ENCODE results near the gene GALNT15. TPM values are rescaled to one million over a fixed set of nuclear protein-coding genes. Genes with fewer than 3 reads are reported as not detected.

GALNT15 gene
- total RNA-seq, 3 donors from 2014 or later: 5.5 to 47.0 (median 12.5) TPM

DNA sequence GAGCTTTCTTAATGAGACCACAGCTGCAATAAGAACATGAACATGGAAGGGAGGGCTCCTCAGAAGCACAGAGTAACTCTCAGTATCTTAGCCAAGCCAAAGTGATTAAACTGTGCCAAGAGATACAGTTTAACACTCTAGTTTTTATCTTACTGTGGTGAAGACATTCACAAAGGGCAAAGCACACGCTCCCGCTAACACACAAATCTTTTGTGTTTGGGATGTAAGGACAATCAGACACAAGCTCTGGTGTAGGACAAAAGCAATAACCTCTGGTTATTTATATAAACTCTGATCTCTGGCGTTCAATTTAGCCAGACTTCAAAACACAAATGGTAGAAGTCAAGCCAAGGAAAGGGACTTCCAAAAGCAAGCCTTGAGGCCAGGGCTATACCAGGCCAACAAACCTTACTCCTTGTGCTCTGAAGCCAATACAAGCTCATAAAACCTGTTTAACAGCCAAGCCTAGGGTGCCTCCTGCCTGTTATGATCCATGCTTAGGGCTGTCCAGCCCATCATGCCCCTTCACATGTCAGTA is 62.4 kb downstream of the GALNT15 start:
- H3K4me1 ChIP-seq (ENCODE audit: low read depth): no peaks in the 10 kb centered on the region
- no peak overlapping the region for H3K4me3 ChIP-seq
- DNase-seq (no peak), ATAC-seq (no peak)
- H3K36me3 ChIP-seq (ENCODE audit: low read depth): no peaks in the 10 kb centered on the region
- H3K9me3 ChIP-seq: no peaks in the 10 kb centered on the region
- TF ChIP-seq, protein P1, sequence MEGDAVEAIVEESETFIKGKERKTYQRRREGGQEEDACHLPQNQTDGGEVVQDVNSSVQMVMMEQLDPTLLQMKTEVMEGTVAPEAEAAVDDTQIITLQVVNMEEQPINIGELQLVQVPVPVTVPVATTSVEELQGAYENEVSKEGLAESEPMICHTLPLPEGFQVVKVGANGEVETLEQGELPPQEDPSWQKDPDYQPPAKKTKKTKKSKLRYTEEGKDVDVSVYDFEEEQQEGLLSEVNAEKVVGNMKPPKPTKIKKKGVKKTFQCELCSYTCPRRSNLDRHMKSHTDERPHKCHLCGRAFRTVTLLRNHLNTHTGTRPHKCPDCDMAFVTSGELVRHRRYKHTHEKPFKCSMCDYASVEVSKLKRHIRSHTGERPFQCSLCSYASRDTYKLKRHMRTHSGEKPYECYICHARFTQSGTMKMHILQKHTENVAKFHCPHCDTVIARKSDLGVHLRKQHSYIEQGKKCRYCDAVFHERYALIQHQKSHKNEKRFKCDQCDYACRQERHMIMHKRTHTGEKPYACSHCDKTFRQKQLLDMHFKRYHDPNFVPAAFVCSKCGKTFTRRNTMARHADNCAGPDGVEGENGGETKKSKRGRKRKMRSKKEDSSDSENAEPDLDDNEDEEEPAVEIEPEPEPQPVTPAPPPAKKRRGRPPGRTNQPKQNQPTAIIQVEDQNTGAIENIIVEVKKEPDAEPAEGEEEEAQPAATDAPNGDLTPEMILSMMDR (IDR thresholded peaks at IDR 0.05): no peak
- intact Hi-C loops (cut with DNase I, micrococcal nuclease): no loop called here

DNA sequence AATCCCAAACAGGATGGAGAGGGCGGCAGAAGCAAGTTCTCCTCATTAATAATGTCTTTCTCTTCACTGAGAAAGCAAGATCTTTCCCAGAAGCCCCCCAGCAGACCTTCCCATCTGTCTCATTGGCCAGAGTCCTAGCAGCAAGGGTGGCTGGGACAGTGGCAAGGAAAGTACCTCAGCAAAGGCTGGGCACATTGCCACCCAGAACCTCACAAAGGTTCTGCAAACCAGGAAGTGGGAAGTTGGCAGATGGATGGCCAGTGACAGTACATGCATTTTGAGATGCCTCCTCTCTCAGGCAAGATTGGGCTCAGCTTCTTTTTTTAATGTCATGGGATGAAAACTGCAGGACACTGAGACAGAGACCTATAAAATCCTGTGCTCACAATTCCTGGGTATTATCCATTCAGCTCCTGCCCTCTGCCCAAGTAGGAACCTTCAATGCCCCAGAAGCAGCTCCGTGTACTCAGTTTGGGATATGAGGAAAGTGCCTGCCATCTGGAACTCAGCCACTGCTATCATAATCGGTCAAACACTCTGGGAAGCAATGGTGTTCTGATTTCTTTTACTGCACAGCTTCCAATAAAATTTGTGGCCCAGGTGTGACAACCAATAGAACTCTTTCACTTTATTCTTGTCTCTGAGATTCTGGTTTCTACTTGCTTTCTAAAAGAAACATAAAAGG is 64.7 kb downstream of the GALNT15 start:
- Histone ChIP-seq H3K4me3 (no peak overlapping the region), H3K36me3 (ENCODE audit: low read depth) (no peaks in the 10 kb centered on the region), H3K9me3 (no peaks in the 10 kb centered on the region), H3K4me1 (ENCODE audit: low read depth) (no peaks in the 10 kb centered on the region)
- ATAC-seq: no peak
- intact Hi-C loops (cut with DNase I, micrococcal nuclease): no loop called here
- TF ChIP-seq, protein P1 (IDR thresholded peaks at IDR 0.05): no peak
- no peak for DNase-seq

DNA sequence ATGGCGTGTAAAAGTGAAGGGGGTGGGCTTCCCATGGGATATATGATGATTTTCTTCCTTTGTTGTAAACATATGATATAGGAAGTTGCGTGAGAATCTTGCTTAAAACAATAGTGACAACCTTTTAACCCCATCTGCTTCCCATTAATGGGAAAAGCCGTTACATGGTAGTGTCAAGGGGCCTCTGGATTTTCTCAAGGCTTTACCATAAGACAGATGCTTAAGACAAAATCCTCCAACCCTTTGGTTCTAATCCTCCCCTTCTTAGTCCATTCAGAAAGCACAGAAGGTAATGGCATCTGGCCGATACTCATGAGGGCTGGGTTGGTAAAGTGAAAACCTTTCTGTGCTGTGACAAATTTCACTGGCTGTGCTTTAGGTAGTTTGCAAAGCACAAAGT is 65.3 kb downstream of the GALNT15 start:
- ATAC-seq: no peak
- intact Hi-C loops (cut with DNase I, micrococcal nuclease): no loop called here
- no peak overlapping the region for H3K4me3 ChIP-seq
- no peaks in the 10 kb centered on the region for H3K4me1 ChIP-seq (ENCODE audit: low read depth)
- H3K36me3 ChIP-seq (ENCODE audit: low read depth): no peaks in the 10 kb centered on the region
- TF ChIP-seq, protein P1 (IDR thresholded peaks at IDR 0.05): no peak
- no peak for DNase-seq
- H3K9me3 ChIP-seq: no peaks in the 10 kb centered on the region

DNA sequence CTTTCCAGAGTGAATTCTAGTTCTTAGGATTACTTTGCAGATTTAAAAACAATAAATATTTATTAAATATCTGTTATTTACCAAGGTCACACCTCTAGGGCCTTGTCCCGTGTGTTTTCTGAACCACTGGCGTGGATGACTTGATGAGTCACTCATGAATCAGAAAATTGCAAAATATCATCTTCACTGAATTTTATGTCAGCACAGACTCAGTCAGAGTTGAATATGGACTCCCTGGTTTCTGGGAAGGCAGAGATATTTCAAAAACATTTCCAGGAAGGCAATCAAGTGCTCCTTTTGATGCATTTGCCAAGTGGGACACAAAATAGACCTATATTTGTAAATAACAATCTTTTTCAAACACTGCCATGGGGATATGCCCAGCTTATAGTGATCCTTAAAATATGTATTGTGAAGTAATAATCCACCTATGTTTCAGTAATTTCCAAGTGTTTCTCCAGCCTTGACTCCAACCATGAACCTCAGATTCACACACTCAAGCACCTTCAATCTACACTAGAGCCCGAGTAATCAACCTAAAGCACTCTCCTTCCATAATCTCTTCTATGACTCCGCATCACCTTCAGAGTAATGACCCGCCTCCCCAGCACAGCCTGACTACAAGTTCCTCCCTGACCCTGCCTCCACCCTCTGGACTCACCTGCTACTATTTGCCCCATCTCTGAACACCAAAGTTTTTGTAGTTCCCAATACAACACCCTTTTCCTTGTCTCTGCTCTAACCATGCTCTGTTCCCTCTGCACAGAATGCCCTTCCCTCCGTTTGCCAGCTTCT is 65.9 kb downstream of the GALNT15 start:
- no peaks in the 10 kb centered on the region for H3K4me1 ChIP-seq (ENCODE audit: low read depth)
- H3K36me3 ChIP-seq (ENCODE audit: low read depth): no peaks in the 10 kb centered on the region
- intact Hi-C loops (cut with DNase I, micrococcal nuclease): no loop called here
- TF ChIP-seq, protein P1 (IDR thresholded peaks at IDR 0.05): no peak
- H3K4me3 ChIP-seq: no peak overlapping the region
- H3K9me3 ChIP-seq: no peaks in the 10 kb centered on the region
- ATAC-seq (no peak), DNase-seq (no peak)

DNA sequence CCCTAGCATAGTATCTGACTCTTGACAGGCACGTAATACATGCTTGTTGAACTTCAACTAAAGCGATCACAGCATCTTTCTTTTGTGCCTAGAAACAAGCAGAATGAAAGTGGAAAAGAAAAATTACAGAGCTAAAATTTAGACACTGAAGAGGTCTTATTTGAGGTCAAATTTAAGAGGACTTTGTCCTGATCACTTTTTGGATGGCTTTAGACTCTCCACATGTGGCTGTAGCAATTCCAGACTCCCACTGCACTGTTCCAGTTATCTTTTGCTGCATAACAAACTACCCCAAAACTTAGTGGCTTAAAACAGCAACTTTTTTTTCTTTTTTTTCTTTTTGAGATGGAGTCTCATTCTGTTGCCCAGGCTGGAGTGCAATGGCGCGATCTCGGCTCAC is 66.7 kb downstream of the GALNT15 start:
- intact Hi-C loops (cut with DNase I, micrococcal nuclease): no loop called here
- no peak overlapping the region for H3K4me3 ChIP-seq
- no peaks in the 10 kb centered on the region for H3K36me3 ChIP-seq (ENCODE audit: low read depth)
- no peaks in the 10 kb centered on the region for H3K9me3 ChIP-seq
- TF ChIP-seq, protein P1 (IDR thresholded peaks at IDR 0.05): no peak
- H3K4me1 ChIP-seq (ENCODE audit: low read depth): no peaks in the 10 kb centered on the region
- no peak for ATAC-seq
- no peak for DNase-seq

Data from mucosa of descending colon (tissue), 3 donors.